Astrocyte (in vitro differentiated cells and primary cell): ENCODE data around the gene AUTS2. TPM values are rescaled to one million over a fixed set of nuclear protein-coding genes. Genes with fewer than 3 reads are reported as not detected.

Source experiments
- DNase-seq: peaks from one replicate; pipeline ENCODE4 v3.0.0-alpha.2; 2010; ENCODE audit warnings: low read depth
- FAIRE-seq: peaks from 2 replicates; lab custom pipeline; 2011; peaks lifted over from hg19 to GRCh38; lab: Jason Lieb, UNC
- H2AFZ ChIP-seq: 2 replicates; pipeline ENCODE4 v1.6.0; 2012; ENCODE audit warnings: low read depth, low read length, inconsistent platforms
- H3K27ac ChIP-seq: 2 replicates; pipeline ENCODE4 v1.5.1; 2011; ENCODE audit warnings: low read depth, low read length, inconsistent platforms
- H3K27me3 ChIP-seq: 2 replicates; pipeline ENCODE4 v1.6.0; 2011; ENCODE audit warnings: low read length, inconsistent platforms; ENCODE audit not compliant: insufficient read depth
- H3K36me3 ChIP-seq: 2 replicates; pipeline ENCODE4 v1.5.1; 2011; ENCODE audit warnings: low read length, inconsistent platforms; ENCODE audit not compliant: insufficient read depth
- H3K4me1 ChIP-seq: 2 replicates; pipeline ENCODE4 v1.5.1; 2011; ENCODE audit warnings: low read length, inconsistent platforms; ENCODE audit not compliant: insufficient read depth
- H3K4me2 ChIP-seq: 2 replicates; pipeline ENCODE4 v1.6.0; 2012; ENCODE audit warnings: low read length, inconsistent platforms
- H3K4me3 ChIP-seq: 2 replicates; pipeline ENCODE4 v1.5.1; 2011; ENCODE audit warnings: low read depth, mild to moderate bottlenecking, low read length, inconsistent platforms; ENCODE audit not compliant: insufficient read depth
- H3K79me2 ChIP-seq: 2 replicates; pipeline ENCODE4 v1.6.0; 2012; ENCODE audit warnings: mild to moderate bottlenecking, low read length, inconsistent platforms; ENCODE audit not compliant: insufficient read depth
- H3K9ac ChIP-seq: 2 replicates; pipeline ENCODE4 v1.6.0; 2012; ENCODE audit warnings: mild to moderate bottlenecking, low read length, inconsistent platforms
- H3K9me3 ChIP-seq: 2 replicates; pipeline ENCODE4 v1.5.1; 2012; ENCODE audit warnings: low read depth, mild to moderate bottlenecking, low read length, inconsistent platforms; ENCODE audit not compliant: insufficient read depth
- H4K20me1 ChIP-seq: 2 replicates; pipeline ENCODE4 v1.6.0; 2012; ENCODE audit warnings: low read length, inconsistent platforms; ENCODE audit not compliant: insufficient read depth
- H3K27ac Mint-ChIP-seq: one replicate; pipeline ENCODE4 v1.8.0; 2021; ENCODE audit warnings: mild to moderate bottlenecking, mixed read lengths; ENCODE audit not compliant: unreplicated experiment
- H3K27me3 Mint-ChIP-seq: one replicate; pipeline ENCODE4 v1.8.0; 2021; ENCODE audit warnings: low read depth, mixed read lengths; ENCODE audit not compliant: unreplicated experiment
- H3K36me3 Mint-ChIP-seq: one replicate; pipeline ENCODE4 v1.8.0; 2021; ENCODE audit warnings: low read depth, mixed read lengths; ENCODE audit not compliant: unreplicated experiment
- H3K4me1 Mint-ChIP-seq: one replicate; pipeline ENCODE4 v1.8.0; 2021; ENCODE audit warnings: low read depth, mixed read lengths; ENCODE audit not compliant: unreplicated experiment
- H3K4me3 Mint-ChIP-seq: one replicate; pipeline ENCODE4 v1.8.0; 2021; ENCODE audit warnings: mild to moderate bottlenecking, moderate library complexity, mixed read lengths; ENCODE audit not compliant: unreplicated experiment
- H3K9me3 Mint-ChIP-seq: one replicate; pipeline ENCODE4 v1.8.0; 2021; ENCODE audit warnings: mild to moderate bottlenecking, mixed read lengths; ENCODE audit not compliant: unreplicated experiment
- EZH2 ChIP-seq: IDR thresholded peaks from 2 replicates; pipeline ENCODE4 v1.6.1; 2012; ENCODE audit warnings: mild to moderate bottlenecking, low read length, inconsistent platforms; ENCODE audit not compliant: insufficient read depth
- total RNA-seq: library from RNA; stranded (reverse); gene quantifications from 2 replicates; pipeline ENCODE4 v1.2.1, GENCODE V29; 2021
- TF ChIP-seq, protein P1 (sequence below): IDR thresholded peaks from 2 replicates; pipeline ENCODE4 v1.5.1; 2011; ENCODE audit warnings: low read depth, mild to moderate bottlenecking, inconsistent platforms, low read length, moderate library complexity; ENCODE audit not compliant: insufficient read depth

AUTS2 gene
- total RNA-seq, 1 donor from 2014 or later, result 73.2 TPM

DNA sequence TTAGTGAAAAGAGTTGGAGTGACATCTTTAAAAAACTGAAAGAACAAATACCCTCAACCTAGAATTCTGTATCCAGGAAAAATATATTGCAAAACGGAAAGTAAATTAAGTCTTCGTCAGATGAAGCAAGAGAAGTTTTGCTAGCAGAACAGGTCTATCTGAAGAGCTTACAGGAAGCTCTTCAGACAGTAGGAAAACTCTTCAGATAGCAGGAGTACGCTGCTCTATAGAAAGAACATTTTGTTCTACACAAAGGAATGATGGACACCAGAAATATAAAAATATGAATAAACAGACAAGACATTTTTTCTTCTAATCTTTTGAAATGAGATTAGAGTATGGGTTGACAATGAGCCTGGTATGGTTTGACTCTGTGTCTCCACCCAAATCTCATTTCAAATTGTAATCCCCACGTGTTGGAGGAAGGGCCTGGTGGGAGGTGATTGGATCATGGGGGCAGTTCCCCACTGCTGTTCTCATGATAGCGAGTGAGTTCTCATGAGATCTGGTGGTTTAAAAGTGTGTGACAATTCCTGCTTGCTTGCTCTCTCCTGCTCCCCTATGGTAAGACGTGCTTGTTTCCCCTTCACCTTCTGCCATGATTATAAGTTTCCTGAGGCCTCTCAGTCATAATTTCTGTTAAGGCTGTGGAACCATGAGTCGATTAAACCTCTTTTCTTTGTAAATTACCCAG lies 567.3 kb downstream of the AUTS2 start:
- H3K4me3 Mint-ChIP-seq, result no peak overlapping the region

DNA sequence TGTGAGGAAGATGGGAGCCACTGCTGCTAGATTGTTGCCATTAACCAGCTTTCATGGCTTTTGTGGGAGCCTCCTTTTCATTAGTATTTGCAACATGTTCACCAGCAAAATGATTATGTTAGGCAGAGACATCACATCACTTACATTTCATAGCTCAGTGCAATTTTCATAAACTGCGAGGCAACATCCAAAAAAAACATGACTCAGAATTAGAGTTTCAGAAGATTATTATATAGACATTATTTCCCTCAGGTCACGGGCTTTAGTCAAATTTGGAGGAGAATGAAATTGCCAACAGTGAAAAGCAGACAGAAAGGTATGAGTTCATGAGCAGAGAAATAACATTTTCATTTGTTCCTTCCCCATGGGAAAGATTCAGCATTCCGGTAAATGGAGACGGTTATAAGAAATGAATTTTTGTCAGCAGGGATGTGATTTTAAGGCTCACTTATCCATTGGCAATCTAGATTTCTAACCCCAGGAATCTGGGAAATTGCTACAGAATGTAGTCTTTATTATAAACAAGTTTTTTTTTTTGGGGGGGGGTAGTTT lies 573.2 kb downstream of the AUTS2 start:
- Mint-ChIP-seq H3K27me3 (no peaks in the 10 kb centered on the region), H3K4me3 (no peak overlapping the region), H3K27ac (no peak overlapping the region), H3K4me1 (no peaks in the 10 kb centered on the region), H3K36me3 (peaks cover 4% of the 10 kb centered on the region), H3K9me3 (peaks cover 2% of the 10 kb centered on the region)
- Histone ChIP-seq H3K4me1 (no peaks in the 10 kb centered on the region), H3K4me2 (no peak overlapping the region), H4K20me1 (no peaks in the 10 kb centered on the region), H3K27me3 (no peaks in the 10 kb centered on the region), H3K79me2 (no peaks in the 10 kb centered on the region), H3K36me3 (no peaks in the 10 kb centered on the region), H3K4me3 (no peak overlapping the region), H3K9me3 (no peaks in the 10 kb centered on the region), H2AFZ (no peak overlapping the region), H3K9ac (no peak overlapping the region), H3K27ac (no peak overlapping the region)
- FAIRE-seq (no peak), DNase-seq (no peak)
- no peak for TF ChIP-seq EZH2
- TF ChIP-seq, protein P1, sequence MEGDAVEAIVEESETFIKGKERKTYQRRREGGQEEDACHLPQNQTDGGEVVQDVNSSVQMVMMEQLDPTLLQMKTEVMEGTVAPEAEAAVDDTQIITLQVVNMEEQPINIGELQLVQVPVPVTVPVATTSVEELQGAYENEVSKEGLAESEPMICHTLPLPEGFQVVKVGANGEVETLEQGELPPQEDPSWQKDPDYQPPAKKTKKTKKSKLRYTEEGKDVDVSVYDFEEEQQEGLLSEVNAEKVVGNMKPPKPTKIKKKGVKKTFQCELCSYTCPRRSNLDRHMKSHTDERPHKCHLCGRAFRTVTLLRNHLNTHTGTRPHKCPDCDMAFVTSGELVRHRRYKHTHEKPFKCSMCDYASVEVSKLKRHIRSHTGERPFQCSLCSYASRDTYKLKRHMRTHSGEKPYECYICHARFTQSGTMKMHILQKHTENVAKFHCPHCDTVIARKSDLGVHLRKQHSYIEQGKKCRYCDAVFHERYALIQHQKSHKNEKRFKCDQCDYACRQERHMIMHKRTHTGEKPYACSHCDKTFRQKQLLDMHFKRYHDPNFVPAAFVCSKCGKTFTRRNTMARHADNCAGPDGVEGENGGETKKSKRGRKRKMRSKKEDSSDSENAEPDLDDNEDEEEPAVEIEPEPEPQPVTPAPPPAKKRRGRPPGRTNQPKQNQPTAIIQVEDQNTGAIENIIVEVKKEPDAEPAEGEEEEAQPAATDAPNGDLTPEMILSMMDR, result no peak

More for the DNA sequence above, 567.3 kb downstream of the AUTS2 start:
- no peak overlapping the region for H3K4me2 ChIP-seq
- Mint-ChIP-seq H3K4me1 (peaks cover 18% of the 10 kb centered on the region), H3K27ac (no peak overlapping the region), H3K9me3 (no peaks in the 10 kb centered on the region), H3K36me3 (no peaks in the 10 kb centered on the region), H3K27me3 (no peaks in the 10 kb centered on the region)
- DNase-seq (no peak), FAIRE-seq (no peak)
- no peaks in the 10 kb centered on the region for H4K20me1 ChIP-seq
- H3K79me2 ChIP-seq, result no peaks in the 10 kb centered on the region
- no peak overlapping the region for H3K4me3 ChIP-seq
- no peaks in the 10 kb centered on the region for H3K9me3 ChIP-seq
- no peaks in the 10 kb centered on the region for H3K27me3 ChIP-seq
- no peak overlapping the region for H3K9ac ChIP-seq
- H3K4me1 ChIP-seq, result no peaks in the 10 kb centered on the region
- no peak overlapping the region for H3K27ac ChIP-seq
- no peak overlapping the region for H2AFZ ChIP-seq
- TF ChIP-seq EZH2, result no peak
- TF ChIP-seq, protein P1, result no peak
- no peaks in the 10 kb centered on the region for H3K36me3 ChIP-seq

DNA sequence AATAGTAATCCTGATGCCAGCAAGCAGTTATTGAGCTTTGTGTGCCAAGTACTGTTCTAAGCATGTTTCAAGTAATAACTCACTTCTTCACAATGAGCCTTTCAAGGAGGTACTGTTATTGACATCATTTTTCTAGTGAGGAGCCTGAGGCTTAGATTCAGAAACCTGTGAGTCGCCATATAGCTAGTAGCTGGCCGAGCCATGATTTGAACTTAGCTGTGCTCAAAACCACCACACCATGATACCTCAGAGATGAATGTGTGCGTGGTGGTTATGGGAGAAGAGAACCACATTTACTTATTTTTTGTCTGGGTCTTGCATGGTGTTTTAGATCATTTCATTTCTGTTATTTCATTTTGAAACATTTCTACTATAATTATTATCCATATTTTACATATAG lies 578.9 kb downstream of the AUTS2 start:
- TF ChIP-seq EZH2, result no peak
- Histone ChIP-seq H3K4me3 (no peak overlapping the region), H3K9ac (no peak overlapping the region), H2AFZ (no peak overlapping the region), H4K20me1 (no peaks in the 10 kb centered on the region), H3K27ac (peak overlapping the region; percentile 18), H3K9me3 (no peaks in the 10 kb centered on the region), H3K27me3 (no peaks in the 10 kb centered on the region), H3K4me2 (no peak overlapping the region), H3K79me2 (no peaks in the 10 kb centered on the region), H3K4me1 (peaks cover 8% of the 10 kb centered on the region), H3K36me3 (no peaks in the 10 kb centered on the region)
- H3K27ac Mint-ChIP-seq, result no peak overlapping the region
- DNase-seq, result peak; percentile 62
- no peak overlapping the region for H3K4me3 Mint-ChIP-seq
- no peaks in the 10 kb centered on the region for H3K27me3 Mint-ChIP-seq
- peaks cover 4% of the 10 kb centered on the region for H3K36me3 Mint-ChIP-seq
- FAIRE-seq, result peak; percentile 34
- H3K9me3 Mint-ChIP-seq, result peaks cover 2% of the 10 kb centered on the region
- peaks cover 7% of the 10 kb centered on the region for H3K4me1 Mint-ChIP-seq
